Smooth muscle cell of the brain vasculature (primary cell): ENCODE data around the gene TFEB.

Experiments
- DNase-seq: peaks from one replicate; pipeline ENCODE4 v3.0.0-alpha.2; 2012; ENCODE audit warnings: low read depth, low spot score

The TFEB gene

DNA sequence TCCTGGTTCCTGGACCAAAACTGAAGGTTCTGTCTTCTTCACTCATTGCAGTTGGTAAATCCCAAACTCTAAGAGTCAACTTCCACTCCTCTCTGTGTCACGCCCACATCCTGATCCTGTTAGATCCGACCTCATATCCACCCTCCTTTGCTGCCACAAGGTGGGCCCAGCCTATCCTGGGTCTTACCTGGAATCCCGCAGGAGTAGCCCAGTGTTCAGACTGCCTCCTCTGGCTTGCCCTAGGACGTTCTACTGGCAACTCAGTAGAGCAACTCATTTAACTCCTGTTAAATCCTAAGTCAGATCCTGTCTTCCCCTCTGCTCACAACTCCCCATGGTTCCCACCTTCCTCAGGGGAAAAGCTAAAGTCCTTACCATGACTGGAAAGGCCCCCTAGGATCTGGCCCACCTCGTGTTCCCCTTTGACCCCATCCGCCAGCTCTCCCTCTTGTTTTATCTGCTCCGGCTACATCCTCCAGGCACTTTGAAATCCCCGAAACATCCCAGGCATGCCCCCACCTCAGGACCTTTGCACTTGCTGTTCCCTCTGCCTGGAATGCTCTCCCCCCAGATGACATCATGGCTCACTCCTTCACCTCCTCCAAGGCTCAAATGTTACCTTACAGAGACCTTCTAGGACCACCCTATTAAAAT, 43.9 kb downstream of the TFEB start:
- DNase-seq: no peak

- no peak for DNase-seq
These were observed 44.7 kb downstream of the TFEB start for GRCh38 chr6:41690541-41691330.

- no peak for DNase-seq
These were observed 46.0 kb downstream of the TFEB start for GRCh38 chr6:41689171-41690008.

DNA sequence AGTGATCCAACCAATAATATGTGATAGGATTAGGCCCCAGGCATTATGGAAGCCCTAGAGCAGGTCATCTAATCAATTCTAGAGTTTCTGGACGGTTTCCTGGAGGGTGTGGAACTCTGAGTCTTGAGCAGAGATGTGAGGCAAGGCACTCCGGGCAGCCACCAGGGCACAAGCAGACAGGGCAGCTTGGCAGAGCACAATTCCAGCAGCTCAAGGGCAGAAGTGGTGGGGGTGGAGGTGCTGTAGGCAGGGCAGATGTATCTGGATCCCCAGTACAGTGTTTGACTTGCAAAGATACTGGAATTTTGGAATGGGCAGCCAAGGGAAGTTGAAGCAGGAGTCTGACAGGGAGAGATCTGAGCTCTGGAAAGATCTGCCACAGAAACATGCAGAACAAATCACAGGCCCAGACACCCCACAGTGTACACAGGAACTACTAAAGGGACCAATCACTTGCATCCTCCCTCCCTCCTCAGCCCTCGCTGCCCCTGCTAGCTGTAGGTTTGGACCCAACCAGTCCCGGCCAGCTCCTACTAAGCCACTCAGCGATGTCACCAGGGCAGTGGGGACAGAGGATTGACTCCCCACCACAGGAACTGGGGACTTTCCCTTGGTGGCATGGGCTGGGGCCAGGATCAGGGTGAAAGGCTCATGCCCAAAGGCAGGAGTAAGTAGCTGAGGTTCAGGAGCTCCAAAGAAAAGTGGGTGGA, 47.0 kb downstream of the TFEB start:
- no peak for DNase-seq

DNA sequence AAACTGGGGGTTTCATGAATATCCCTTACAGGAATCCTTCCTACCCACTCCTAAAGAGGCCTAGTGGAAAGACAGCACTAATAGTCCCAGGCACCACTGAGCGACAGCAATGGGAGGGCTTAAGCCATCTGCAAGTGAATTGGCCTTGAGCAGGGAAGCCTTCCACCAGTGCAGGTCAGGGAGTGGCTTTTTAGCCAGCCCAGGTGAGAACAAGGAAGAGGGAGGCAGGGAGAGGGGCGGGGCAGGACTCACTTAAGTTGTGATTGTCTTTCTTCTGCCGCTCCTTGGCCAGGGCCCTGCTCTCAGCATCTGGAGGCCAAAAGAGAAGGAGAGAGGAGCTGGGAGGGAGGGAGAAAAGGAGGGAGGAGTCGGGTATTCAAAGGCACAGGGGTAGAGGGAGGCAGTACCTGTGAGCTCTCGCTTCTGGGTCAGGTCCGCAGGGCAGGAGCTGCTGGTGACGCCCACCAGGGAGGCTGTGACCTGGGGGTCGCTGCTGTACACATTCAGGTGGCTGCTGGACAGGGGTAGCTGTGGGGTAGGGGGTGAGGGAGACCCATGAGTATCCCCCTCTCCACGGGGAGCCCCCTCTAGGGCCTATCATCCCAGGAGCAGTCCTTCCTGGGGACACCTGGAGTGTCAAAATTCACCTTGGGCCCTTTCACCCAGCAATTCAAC, 47.8 kb downstream of the TFEB start:
- no peak for DNase-seq

DNA sequence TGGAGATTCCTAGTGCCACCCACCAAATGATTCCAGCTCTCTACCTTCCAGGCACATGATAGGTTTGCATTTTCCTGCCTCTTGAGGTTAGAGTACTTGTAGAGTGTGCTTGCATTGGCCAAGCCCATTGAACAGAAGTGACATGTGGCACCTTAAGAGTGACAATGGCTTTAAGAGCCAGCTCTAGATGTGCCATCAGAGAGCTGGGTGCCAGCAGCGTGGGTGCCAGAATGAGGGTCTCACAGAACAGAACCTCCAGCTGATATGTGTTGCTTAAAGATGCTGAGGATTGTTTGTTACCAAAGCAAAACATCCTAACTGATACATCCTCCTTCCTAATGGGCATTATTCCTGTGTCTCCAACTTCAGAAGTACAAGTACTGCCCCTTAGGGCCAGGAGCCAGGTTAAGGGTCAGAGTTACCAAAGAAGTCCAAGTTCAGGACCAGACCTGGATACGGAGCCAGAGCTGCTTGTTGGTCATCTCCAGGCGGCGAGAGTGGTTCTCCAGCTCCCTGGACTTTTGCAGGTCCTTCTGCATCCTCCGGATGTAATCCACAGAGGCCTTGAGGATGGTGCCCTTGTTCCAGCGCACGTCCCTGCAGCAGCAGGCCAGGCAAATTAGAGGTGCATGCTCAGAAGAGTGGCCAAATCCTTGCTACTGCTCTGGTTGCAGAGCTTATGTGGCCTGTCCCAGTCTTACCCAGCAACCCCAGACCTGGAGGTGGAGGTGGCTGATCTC, 49.6 kb downstream of the TFEB start:
- no peak for DNase-seq

- no peak for DNase-seq
These were observed 50.9 kb downstream of the TFEB start for GRCh38 chr6:41684311-41685180.

DNA sequence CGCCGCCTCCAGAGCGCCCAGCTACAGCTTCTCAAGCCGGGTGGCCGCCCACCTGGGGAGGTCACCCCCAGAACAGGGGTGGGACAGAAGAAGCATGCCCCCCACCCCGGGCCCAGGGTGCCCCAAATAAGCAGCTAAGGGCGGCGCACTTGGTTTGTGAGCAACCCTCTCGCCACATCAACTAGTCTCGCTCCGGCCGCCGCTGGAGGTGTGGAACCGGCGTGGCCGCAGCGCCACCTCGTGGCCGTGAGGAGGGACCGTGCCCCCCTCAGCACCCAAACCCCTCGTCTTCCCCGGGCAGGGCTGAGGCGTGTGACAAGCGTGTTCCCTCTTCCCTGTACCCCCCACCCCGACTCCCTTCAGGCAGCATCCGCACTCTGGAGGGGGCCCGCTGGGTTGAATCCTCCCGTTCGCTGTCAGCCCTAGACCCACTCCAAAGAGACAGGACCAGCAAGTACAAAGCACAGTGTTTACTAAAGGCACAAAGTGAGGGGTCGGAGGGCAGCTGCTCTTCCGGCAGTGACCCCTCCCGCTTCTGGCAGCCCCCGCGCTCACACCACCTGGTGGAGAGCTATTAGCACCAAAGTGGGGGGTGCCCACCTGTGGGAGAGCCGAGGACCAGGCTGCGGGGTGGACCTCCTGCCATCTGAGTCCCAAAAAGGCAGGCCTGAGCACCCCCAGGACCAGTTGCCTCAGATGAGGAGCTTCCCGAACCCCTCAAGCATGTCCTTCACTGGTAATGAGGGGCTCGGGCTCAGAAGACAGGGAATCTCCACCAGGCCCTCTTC, 51.7 kb downstream of the TFEB start:
- DNase-seq: peak; percentile 29

DNA sequence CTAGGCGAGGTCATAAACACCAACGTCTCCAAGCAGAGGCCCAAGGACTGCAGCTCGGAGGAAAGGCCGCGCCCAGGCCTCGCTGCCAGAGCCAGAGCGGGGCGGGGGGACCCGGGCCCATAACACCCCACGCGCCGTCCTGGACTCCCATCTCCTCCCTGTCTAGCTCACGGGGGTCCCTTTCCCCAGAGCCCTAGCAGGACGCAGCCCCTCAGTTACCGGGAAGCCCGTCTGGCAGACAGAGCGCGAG, 52.2 kb downstream of the TFEB start:
- DNase-seq: no peak

- DNase-seq: no peak
These were observed 52.7 kb downstream of the TFEB start for GRCh38 chr6:41682497-41683272.

DNA sequence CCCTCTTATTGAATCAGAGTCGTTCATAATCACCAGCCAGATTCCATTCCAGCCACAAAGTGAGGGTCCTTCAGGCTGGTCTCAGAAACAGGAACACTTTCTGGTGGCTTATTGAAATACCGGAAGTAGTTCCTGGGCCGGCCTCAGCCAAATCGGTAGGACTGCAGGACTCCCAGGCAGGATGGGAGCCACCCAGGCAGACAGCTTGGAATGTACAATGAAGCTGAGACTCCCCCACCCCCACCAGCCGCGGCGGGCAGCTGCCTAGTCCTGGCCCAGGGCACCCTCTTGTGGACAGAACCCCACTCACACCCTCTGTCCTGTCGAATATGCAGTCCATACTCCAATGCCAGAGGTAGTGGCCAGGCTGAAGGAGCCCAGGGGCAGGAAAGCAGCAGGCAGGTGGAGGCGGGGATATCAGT, 53.3 kb downstream of the TFEB start:
- DNase-seq: peak; percentile 71

GRCh38 chr6:41680182-41680965, 55.0 kb downstream of the TFEB start:
- no peak for DNase-seq

GRCh38 chr6:41679696-41680095, 55.7 kb downstream of the TFEB start:
- DNase-seq: no peak

GRCh38 chr6:41678511-41679084, 56.8 kb downstream of the TFEB start:
- DNase-seq: no peak

GRCh38 chr6:41677124-41677921, 58.1 kb downstream of the TFEB start:
- DNase-seq: no peak

DNA sequence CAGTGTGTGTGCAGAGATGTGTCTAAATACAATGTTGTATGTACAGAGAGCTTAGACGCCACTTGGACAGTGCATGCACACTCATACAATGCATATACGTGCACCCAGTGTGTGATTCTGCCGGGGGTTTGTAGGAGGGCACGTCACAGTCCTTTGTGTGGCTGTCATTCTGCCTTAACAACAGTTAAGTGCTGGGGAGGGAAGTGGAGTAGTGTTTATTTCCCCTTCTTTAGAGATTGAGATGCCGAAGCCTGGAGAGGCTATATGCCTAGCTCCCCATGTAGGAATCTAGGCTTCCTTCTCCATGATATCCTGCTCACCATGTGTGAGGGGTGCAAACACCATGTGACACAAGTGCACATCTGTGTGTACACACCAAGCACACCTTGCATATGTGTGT, 59.0 kb downstream of the TFEB start:
- DNase-seq: no peak
